Chondrocyte (in vitro differentiated cells): Measurements from ENCODE around the gene SGPL1. TPM values are rescaled to one million over a fixed set of nuclear protein-coding genes. Genes with fewer than 3 reads are reported as not detected.

Source experiments
- DNase-seq: peaks from one replicate; pipeline ENCODE4 v3.0.0; 2021; ENCODE audit warnings: mixed read lengths, low spot score
- H3K27ac Mint-ChIP-seq: one replicate; pipeline ENCODE4 v1.8.0; 2021; ENCODE audit warnings: mild to moderate bottlenecking, moderate library complexity, mixed read lengths; ENCODE audit not compliant: unreplicated experiment
- H3K27me3 Mint-ChIP-seq: 2 replicates; pipeline ENCODE4 v1.8.0; 2021; ENCODE audit warnings: low read depth, mixed read lengths
- H3K36me3 Mint-ChIP-seq: 2 replicates; pipeline ENCODE4 v1.8.0; 2021; ENCODE audit warnings: low read depth, mixed read lengths
- H3K4me1 Mint-ChIP-seq: 2 replicates; pipeline ENCODE4 v1.8.0; 2021; ENCODE audit warnings: low read depth, mild to moderate bottlenecking, mixed read lengths
- H3K4me3 Mint-ChIP-seq: one replicate; pipeline ENCODE4 v1.8.0; 2021; ENCODE audit warnings: mild to moderate bottlenecking, moderate library complexity, mixed read lengths; ENCODE audit not compliant: unreplicated experiment
- H3K9me3 Mint-ChIP-seq: 2 replicates; pipeline ENCODE4 v1.8.0; 2021; ENCODE audit warnings: low read depth, mixed read lengths
- total RNA-seq: library from RNA; stranded (reverse); gene quantifications from 3 replicates; pipeline ENCODE4 v1.2.1, GENCODE V29; 2021
- TF ChIP-seq, protein P1 (sequence below): fragments of 200-600 bp; sonication (generic); IDR thresholded peaks from 2 replicates; pipeline ENCODE4 v1.5.0; 2021; ENCODE audit warnings: antibody characterized with exemption, mild to moderate bottlenecking, moderate library complexity

The SGPL1 gene
- total RNA-seq, 1 donor from 2014 or later, result 71.8 TPM

DNA sequence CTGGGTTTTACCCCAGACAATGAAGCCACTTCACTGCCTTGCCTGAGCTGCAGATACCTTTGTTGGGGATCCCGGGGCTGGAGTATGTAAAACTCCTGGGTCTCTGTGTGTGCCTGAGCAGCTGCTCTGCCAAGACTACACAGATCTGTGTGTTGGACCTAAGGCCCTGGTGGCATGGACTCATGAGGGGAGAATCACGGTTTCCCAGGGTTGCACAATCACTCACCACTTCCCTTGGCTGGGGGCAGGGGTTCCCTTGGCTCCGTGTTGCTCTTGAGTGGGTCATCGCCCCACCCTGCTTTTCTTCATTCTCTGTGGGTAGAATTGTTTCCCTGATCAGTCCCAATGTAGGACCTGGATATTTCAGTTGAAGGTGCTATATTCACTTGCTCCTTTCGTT lies 16.6 kb upstream of the SGPL1 start:
- Mint-ChIP-seq H3K27me3 (peaks cover 17% of the 10 kb centered on the region), H3K36me3 (peaks cover 9% of the 10 kb centered on the region), H3K4me1 (no peaks in the 10 kb centered on the region), H3K9me3 (peaks cover 13% of the 10 kb centered on the region), H3K4me3 (no peak overlapping the region), H3K27ac (no peak overlapping the region)
- DNase-seq, result no peak
- TF ChIP-seq, protein P1, sequence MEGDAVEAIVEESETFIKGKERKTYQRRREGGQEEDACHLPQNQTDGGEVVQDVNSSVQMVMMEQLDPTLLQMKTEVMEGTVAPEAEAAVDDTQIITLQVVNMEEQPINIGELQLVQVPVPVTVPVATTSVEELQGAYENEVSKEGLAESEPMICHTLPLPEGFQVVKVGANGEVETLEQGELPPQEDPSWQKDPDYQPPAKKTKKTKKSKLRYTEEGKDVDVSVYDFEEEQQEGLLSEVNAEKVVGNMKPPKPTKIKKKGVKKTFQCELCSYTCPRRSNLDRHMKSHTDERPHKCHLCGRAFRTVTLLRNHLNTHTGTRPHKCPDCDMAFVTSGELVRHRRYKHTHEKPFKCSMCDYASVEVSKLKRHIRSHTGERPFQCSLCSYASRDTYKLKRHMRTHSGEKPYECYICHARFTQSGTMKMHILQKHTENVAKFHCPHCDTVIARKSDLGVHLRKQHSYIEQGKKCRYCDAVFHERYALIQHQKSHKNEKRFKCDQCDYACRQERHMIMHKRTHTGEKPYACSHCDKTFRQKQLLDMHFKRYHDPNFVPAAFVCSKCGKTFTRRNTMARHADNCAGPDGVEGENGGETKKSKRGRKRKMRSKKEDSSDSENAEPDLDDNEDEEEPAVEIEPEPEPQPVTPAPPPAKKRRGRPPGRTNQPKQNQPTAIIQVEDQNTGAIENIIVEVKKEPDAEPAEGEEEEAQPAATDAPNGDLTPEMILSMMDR, result no peak

DNA sequence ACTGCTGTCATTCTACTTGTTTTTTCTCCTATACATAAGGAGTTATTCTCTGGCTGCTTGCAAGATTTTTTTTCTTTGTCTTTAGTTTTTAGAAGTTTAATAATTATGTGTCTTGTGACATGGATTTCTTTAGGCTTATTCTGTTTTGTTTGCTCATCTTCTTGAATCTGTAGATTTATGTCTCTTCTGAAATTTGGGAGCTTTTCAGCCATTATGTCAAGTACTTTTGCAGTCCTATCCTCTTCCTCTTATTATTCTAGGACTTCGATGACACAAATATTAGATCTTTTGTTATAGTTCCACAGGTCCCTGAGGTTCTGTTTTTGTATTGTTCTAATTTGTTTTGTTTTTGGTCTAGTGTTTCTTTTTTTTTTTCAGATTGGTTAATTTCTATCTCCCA lies 13.9 kb upstream of the SGPL1 start:
- Mint-ChIP-seq H3K4me3 (no peak overlapping the region), H3K36me3 (peaks cover 4% of the 10 kb centered on the region), H3K27ac (no peak overlapping the region), H3K4me1 (no peaks in the 10 kb centered on the region), H3K27me3 (peaks cover 15% of the 10 kb centered on the region), H3K9me3 (peaks cover 5% of the 10 kb centered on the region)
- TF ChIP-seq, protein P1, result no peak
- DNase-seq, result no peak

DNA sequence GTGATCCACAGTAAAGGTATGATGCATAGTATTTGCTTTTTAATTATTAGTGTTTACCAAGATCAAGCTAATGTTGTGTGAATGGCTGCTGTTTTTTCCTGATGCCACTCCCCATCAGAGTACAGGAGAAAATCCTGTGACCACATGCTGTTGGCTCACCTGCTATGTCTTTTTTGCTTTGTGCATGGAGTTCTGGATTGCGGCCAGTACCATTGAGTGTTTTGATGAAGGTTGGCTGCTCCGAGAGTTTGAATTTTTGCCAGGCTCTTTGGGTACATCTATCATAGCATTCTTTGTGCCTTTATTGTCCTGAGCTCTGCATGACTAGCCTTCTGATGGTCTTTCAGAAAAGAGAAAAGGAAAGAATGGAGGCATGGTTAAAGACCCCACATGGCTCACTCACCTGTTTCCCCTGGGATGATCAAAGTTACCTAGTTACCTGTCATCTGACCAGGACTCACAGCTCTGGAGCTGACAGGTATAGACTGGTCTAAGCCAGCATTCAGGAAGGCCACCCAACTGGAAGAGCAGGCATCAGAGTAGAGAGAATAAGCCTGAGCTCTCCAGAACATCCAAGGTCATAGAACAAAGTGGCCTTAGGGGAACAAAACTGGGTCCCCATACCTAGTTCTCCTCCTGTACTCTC lies 11.8 kb upstream of the SGPL1 start:
- Mint-ChIP-seq H3K36me3 (peaks cover 2% of the 10 kb centered on the region), H3K4me1 (peaks cover 4% of the 10 kb centered on the region), H3K4me3 (no peak overlapping the region), H3K27ac (no peak overlapping the region), H3K27me3 (peaks cover 12% of the 10 kb centered on the region), H3K9me3 (no peaks in the 10 kb centered on the region)
- no peak for DNase-seq
- TF ChIP-seq, protein P1, result no peak

DNA sequence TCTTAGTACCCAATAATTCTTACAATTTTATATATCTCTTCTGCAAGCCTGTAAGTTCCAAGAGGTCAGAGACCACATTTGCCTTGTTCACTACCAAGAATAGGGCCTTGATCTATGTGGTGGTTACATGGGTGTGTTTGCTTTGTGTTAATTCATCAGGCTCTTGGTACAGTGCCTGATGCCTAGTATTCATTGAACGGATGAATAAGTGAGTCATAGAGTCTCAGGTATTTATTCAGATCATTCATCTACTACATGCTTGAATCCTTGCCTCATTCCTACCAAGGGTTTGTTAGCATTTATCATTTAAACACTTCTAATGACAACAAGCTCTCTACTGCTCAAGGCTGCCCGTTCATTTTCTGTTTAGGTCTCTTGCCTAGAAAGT lies 11.3 kb upstream of the SGPL1 start:
- Mint-ChIP-seq H3K27me3 (peaks cover 9% of the 10 kb centered on the region), H3K9me3 (no peaks in the 10 kb centered on the region), H3K4me3 (no peak overlapping the region), H3K4me1 (peaks cover 9% of the 10 kb centered on the region), H3K36me3 (peaks cover 2% of the 10 kb centered on the region), H3K27ac (no peak overlapping the region)
- no peak for DNase-seq
- TF ChIP-seq, protein P1, result no peak

DNA sequence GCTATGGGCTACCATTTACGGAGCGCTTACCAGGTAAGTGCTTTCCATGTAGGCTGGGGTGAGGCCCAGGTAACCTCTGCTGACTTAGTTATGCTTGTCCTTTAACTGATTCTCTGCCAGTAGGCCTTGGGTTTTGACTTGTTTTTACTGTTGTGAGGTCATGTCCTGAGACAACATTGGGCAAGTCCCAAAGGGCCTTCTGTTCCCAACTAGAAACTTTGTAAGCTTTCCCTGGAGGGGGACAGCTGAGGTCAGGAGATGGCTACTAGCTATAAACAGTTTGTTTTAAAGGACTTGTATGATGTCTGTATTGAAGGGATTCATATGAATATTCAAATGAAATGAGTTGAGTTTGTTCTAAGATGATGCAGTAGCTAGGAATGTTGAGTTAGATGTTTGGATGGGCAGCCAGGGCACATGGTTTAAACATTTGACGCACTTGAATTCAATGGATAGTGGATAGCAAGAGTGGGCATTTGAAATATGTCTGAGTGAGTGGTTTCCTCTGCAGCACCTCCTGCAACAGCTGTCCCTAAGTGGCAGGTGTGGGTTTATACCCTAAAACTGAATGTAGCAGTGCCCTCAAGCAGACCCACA lies 10.0 kb upstream of the SGPL1 start:
- TF ChIP-seq, protein P1, result no peak
- Mint-ChIP-seq H3K27ac (no peak overlapping the region), H3K9me3 (no peaks in the 10 kb centered on the region), H3K36me3 (peaks cover 2% of the 10 kb centered on the region), H3K4me1 (peaks cover 15% of the 10 kb centered on the region), H3K4me3 (no peak overlapping the region), H3K27me3 (peaks cover 5% of the 10 kb centered on the region)
- DNase-seq, result no peak
